GM08714 (cell line): ENCODE measurements around the gene WDR27.

Source experiments
- H3K4me3 ChIP-seq: fragments of 200-500 bp; sonication (Bioruptor generic); 2 replicates; pipeline ENCODE4 v1.5.1; 2014; ENCODE audit warnings: mild to moderate bottlenecking, low read length, inconsistent platforms
- ZNF274 ChIP-seq: IDR thresholded peaks from 2 replicates; pipeline ENCODE4 v1.6.1; 2012; ENCODE audit warnings: mild to moderate bottlenecking, low read depth, low read length

The WDR27 gene

GRCh38 chr6:169571123-169571962 lies 130.5 kb downstream of the WDR27 start:
- no peak overlapping the region for H3K4me3 ChIP-seq

GRCh38 chr6:169568314-169569087 lies 133.3 kb downstream of the WDR27 start:
- H3K4me3 ChIP-seq: no peak overlapping the region
- TF ChIP-seq ZNF274: no peak

More at GRCh38 chr6:169571123-169571962, 130.5 kb downstream of the WDR27 start:
- TF ChIP-seq ZNF274: no peak

GRCh38 chr6:169567819-169568218 lies 134.0 kb downstream of the WDR27 start:
- H3K4me3 ChIP-seq: no peak overlapping the region
- TF ChIP-seq ZNF274: no peak

GRCh38 chr6:169566961-169567750 lies 134.7 kb downstream of the WDR27 start:
- TF ChIP-seq ZNF274: no peak
- no peak overlapping the region for H3K4me3 ChIP-seq

GRCh38 chr6:169566319-169566718 lies 135.5 kb downstream of the WDR27 start:
- H3K4me3 ChIP-seq: no peak overlapping the region
- TF ChIP-seq ZNF274: no peak

GRCh38 chr6:169564453-169565240 lies 137.2 kb downstream of the WDR27 start:
- H3K4me3 ChIP-seq: no peak overlapping the region
- TF ChIP-seq ZNF274: no peak

GRCh38 chr6:169561665-169562064 lies 140.2 kb downstream of the WDR27 start:
- no peak for TF ChIP-seq ZNF274
- H3K4me3 ChIP-seq: no peak overlapping the region

GRCh38 chr6:169559592-169559991 lies 142.2 kb downstream of the WDR27 start:
- no peak for TF ChIP-seq ZNF274

GRCh38 chr6:169558774-169559441 lies 142.9 kb downstream of the WDR27 start:
- H3K4me3 ChIP-seq: no peak overlapping the region
- no peak for TF ChIP-seq ZNF274

More at GRCh38 chr6:169559592-169559991, 142.2 kb downstream of the WDR27 start:
- no peak overlapping the region for H3K4me3 ChIP-seq

- TF ChIP-seq ZNF274: no peak
- no peak overlapping the region for H3K4me3 ChIP-seq
These were observed 143.5 kb downstream of the WDR27 start for GRCh38 chr6:169558378-169558773.

GRCh38 chr6:169557887-169558286 lies 143.9 kb downstream of the WDR27 start:
- TF ChIP-seq ZNF274: no peak
- H3K4me3 ChIP-seq: no peak overlapping the region

- no peak overlapping the region for H3K4me3 ChIP-seq
- TF ChIP-seq ZNF274: no peak
These were observed 144.9 kb downstream of the WDR27 start for GRCh38 chr6:169556758-169557548.
